CD8-positive, alpha-beta memory T cell (primary cell): ENCODE measurements around the gene PEX1. TPM values are rescaled to one million over a fixed set of nuclear protein-coding genes. Genes with fewer than 3 reads are reported as not detected.

ENCODE experiments used
- polyA plus RNA-seq: library from polyadenylated mRNA; unstranded; fragments of 300-500 nt; fragmentation: Illumina TruSeq; gene quantifications from one replicate; pipeline ENCODE4 v1.2.3, GENCODE V29; 2021
- total RNA-seq, 2 experiments: library from RNA; stranded (reverse); gene quantifications; one replicate each; pipeline ENCODE4 v1.2.3, GENCODE V29; 2021

Gene PEX1
- total and polyA plus RNA-seq, 3 experiments from 2014 or later, result 9.2 to 18.0 (median 17.8) TPM

Other genes starting within 250 kb of the PEX1 start
- 10 to 100 TPM; 18.3 to 18.9 TPM for gene GATAD1, start 81.0 kb downstream of the PEX1 start, total RNA-seq
- gene GATAD1, start 81.0 kb downstream of the PEX1 start, polyA plus RNA-seq, result 11.4 TPM
- gene ERVW-1, start 50.6 kb downstream of the PEX1 start, total RNA-seq, result not detected
- not detected for gene ERVW-1, start 50.6 kb downstream of the PEX1 start, polyA plus RNA-seq
- gene RBM48, start 275 bp upstream of the PEX1 start, total RNA-seq, result 10 to 100 TPM; 15.7 to 18.0 TPM
- 28.3 TPM for gene RBM48, start 275 bp upstream of the PEX1 start, polyA plus RNA-seq
- 10 to 100 TPM; 29.3 to 31.5 TPM for gene FAM133B, start 61.9 kb upstream of the PEX1 start, total RNA-seq
- gene FAM133B, start 61.9 kb upstream of the PEX1 start, polyA plus RNA-seq, result 20.8 TPM